ENCODE results near the gene ANKRD65.

Gene ANKRD65

GRCh38 chr1:1433804-1434130 is 12.7 kb upstream of the ANKRD65 start:
- H3K4me1 ChIP-seq, result peaks cover 47% of the 10 kb centered on the region
- no peaks in the 10 kb centered on the region for H3K36me3 ChIP-seq
- TF ChIP-seq, protein P1, sequence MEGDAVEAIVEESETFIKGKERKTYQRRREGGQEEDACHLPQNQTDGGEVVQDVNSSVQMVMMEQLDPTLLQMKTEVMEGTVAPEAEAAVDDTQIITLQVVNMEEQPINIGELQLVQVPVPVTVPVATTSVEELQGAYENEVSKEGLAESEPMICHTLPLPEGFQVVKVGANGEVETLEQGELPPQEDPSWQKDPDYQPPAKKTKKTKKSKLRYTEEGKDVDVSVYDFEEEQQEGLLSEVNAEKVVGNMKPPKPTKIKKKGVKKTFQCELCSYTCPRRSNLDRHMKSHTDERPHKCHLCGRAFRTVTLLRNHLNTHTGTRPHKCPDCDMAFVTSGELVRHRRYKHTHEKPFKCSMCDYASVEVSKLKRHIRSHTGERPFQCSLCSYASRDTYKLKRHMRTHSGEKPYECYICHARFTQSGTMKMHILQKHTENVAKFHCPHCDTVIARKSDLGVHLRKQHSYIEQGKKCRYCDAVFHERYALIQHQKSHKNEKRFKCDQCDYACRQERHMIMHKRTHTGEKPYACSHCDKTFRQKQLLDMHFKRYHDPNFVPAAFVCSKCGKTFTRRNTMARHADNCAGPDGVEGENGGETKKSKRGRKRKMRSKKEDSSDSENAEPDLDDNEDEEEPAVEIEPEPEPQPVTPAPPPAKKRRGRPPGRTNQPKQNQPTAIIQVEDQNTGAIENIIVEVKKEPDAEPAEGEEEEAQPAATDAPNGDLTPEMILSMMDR (IDR thresholded peaks at IDR 0.05; ENCODE audit: low read depth, low read length), result no peak
- DNase-seq, result peak; percentile 30
- H3K9me3 ChIP-seq, result no peaks in the 10 kb centered on the region
- H3K4me3 ChIP-seq (ENCODE audit: low read depth, low read length), result no peak overlapping the region
- H3K27me3 ChIP-seq, result no peaks in the 10 kb centered on the region

DNA sequence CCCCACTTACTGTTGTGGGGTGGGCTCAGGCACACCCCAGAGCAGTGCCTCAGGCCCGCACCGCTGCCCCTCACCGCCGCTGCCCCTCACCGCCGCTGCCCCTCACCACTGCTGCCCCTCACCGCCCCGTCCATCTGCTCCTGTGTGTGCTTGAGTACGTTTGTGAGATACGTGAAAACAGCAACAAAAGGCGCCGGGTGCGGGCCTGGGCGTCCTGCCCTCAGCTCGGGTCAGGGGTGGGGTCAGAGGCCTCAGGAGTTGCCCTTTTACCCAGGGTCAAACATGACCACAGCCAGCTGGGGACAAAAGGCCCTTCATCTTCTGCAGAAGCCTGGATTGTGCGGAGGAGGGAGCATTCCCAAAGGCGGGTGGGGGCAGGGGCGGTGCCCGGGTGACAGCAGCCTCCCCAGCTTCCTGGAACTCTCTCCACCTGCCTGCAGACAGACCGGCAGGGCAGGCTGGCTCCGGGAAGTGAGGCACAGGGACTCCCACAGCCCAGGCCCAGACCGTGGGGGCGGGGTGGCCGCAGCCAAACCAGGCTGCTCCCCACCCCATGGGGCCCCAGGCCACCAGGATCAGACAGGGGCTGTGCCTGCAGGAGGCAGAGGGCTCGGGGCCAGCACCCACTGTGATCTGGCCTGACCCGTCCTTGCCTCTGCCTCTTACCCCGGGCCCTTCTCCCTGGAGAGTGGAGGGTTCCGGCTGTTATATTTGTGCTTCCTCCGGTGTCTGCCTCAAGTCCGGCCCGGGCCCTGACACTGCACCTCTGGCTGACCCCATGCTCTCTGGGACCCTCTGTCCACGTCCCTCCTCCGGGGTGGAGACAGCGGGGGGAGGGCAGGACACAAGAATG is 12.1 kb upstream of the ANKRD65 start:
- peaks cover 47% of the 10 kb centered on the region for H3K4me1 ChIP-seq
- peak; percentile 82 for DNase-seq

DNA sequence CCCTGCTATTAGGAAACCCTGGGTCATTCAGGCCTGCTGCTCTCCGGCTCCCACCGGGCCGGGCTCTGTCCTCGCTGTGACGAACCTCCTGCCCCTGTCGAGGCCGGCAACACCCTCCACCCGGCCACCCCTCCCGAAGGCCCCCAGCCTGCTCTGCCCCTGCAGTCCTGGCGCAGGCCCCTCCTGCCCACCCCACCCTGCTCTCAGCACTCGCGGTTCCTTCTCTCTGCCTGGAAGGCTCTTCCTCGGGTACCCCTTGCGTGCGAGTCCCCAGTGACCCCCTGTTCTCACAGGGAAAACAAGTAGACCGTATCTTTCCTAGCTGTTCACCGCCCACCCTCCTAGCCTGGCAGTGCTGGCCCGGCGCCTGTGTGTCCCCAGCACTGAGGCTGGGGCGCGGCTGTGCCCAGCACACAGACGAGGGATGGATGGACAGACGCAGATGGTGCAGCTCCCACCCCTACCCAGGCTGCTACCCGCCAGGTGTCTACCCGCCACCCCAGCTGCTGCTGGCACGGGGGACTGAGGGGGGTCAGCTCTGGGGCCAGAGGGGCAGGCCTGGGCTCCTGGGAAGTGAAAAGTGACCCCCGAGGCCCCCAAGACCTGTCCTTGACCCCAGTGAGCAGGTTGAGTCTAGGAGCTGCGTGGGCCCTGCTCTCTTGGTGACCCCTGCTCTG is 11.3 kb upstream of the ANKRD65 start:
- H3K27me3 ChIP-seq, result no peaks in the 10 kb centered on the region

More for the DNA sequence above, 12.1 kb upstream of the ANKRD65 start:
- Histone ChIP-seq H3K4me3 (ENCODE audit: low read depth, low read length) (no peak overlapping the region), H3K36me3 (no peaks in the 10 kb centered on the region), H3K9me3 (no peaks in the 10 kb centered on the region), H3K27me3 (no peaks in the 10 kb centered on the region)
- TF ChIP-seq, protein P1 (IDR thresholded peaks at IDR 0.05; ENCODE audit: low read depth, low read length), result no peak

DNA sequence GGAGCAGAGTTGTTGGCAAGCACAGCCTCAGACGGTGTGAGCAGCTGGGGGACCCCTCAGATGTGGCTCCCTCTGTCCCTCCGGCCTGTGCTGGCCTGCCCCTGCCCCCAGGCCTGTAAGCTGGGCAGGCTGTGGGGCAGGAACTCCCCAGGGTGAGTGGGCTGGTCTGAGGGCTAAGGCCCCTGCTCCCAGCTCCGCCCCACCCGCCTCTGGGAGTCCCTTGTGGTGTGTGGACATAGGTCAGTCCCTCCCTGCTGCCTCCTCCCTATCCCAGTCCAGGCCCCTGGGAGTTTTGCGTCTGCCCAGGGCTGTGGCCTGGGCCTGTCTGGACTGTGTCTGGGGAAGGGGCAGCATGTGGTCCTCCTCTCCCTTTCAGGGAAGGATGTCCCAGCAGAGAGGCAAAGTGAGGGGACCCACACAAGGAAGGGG is 10.8 kb upstream of the ANKRD65 start:
- no peaks in the 10 kb centered on the region for H3K9me3 ChIP-seq
- peaks cover 45% of the 10 kb centered on the region for H3K4me1 ChIP-seq
- no peak overlapping the region for H3K4me3 ChIP-seq (ENCODE audit: low read depth, low read length)
- TF ChIP-seq, protein P1 (IDR thresholded peaks at IDR 0.05; ENCODE audit: low read depth, low read length), result no peak
- no peaks in the 10 kb centered on the region for H3K27me3 ChIP-seq
- H3K36me3 ChIP-seq, result no peaks in the 10 kb centered on the region
- DNase-seq, result peak; percentile 63

More for the DNA sequence above, 11.3 kb upstream of the ANKRD65 start:
- no peaks in the 10 kb centered on the region for H3K36me3 ChIP-seq
- H3K4me1 ChIP-seq, result peaks cover 45% of the 10 kb centered on the region
- peak; percentile 28 for DNase-seq
- H3K4me3 ChIP-seq (ENCODE audit: low read depth, low read length), result no peak overlapping the region
- TF ChIP-seq, protein P1 (IDR thresholded peaks at IDR 0.05; ENCODE audit: low read depth, low read length), result no peak
- H3K9me3 ChIP-seq, result no peaks in the 10 kb centered on the region

DNA sequence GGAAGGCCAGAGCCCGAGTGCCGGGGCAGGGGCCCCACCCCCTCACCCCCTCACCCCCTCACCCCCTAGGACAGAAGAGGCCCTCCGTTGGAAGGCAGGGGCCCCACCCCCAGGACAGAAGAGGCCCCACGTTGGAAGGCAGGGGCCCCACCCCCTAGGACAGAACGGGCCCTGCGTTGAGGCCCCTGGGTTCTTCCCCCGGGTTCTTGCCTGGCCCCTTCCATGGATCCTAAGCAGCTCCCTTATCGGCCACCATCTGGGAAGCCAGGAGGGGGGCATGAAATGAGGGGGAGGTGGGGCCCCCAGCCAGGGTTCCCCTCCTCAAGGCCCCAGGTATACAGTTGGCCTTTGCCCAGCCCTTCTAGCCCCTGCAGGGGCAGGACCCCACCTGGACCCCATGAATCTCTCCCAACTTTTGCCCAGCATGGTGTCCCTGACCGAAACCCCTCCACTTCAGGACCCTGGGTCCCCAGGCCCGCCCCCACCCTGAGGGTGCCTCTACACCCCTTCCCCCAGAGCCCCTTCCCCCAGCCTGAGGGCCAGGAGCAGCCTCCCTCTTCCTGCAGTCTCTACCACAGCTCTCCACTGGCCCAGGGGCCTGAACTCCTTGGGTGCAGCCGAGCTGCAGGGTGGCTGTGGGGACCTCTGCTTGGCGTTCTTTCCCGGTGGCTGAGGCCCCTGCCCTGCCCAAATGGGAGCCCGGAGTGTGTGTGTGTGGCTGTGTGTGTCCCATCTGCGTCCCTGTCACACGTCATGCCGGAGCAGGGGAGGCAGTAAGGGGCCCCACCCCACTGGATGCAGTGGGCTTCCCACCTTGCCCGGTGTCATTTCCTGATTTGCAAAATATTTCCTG is 10.1 kb upstream of the ANKRD65 start:
- TF ChIP-seq, protein P1 (IDR thresholded peaks at IDR 0.05; ENCODE audit: low read depth, low read length), result no peak
- H3K4me3 ChIP-seq (ENCODE audit: low read depth, low read length), result no peak overlapping the region
- no peaks in the 10 kb centered on the region for H3K27me3 ChIP-seq
- peaks cover 45% of the 10 kb centered on the region for H3K4me1 ChIP-seq
- H3K9me3 ChIP-seq, result no peaks in the 10 kb centered on the region
- H3K36me3 ChIP-seq, result no peaks in the 10 kb centered on the region
- no peak for DNase-seq
